GM23248 (cell line): ENCODE results near the gene NR1H4. TPM values are rescaled to one million over a fixed set of nuclear protein-coding genes. Genes with fewer than 3 reads are reported as not detected.

Experiments
- DNase-seq: peaks from one replicate; pipeline ENCODE4 v3.0.0-alpha.2; 2015
- H2AFZ ChIP-seq: fragments of 200-600 bp; sonication (generic); 2 replicates; pipeline ENCODE4 v1.6.1; 2016; ENCODE audit warnings: antibody characterized with exemption
- H3F3A ChIP-seq: fragments of 200-600 bp; sonication (generic); 2 replicates; pipeline ENCODE4 v1.6.1; 2016; ENCODE audit warnings: mild to moderate bottlenecking, antibody characterized with exemption, mixed run types; ENCODE audit not compliant: insufficient read depth
- H3K27ac ChIP-seq: fragments of 200-600 bp; sonication (generic); 2 replicates; pipeline ENCODE4 v1.5.1; 2016; ENCODE audit warnings: mild to moderate bottlenecking
- H3K27me3 ChIP-seq: fragments of 200-600 bp; sonication (generic); replicated peaks from 2 replicates; pipeline ENCODE4 v1.6.1; 2016; ENCODE audit warnings: mild to moderate bottlenecking; ENCODE audit not compliant: insufficient read depth
- H3K36me3 ChIP-seq: fragments of 200-600 bp; sonication (generic); 2 replicates; pipeline ENCODE4 v1.6.1; 2016; ENCODE audit warnings: low read depth, mild to moderate bottlenecking
- H3K4me1 ChIP-seq: fragments of 200-600 bp; sonication (generic); 2 replicates; pipeline ENCODE4 v1.6.1; 2016; ENCODE audit warnings: mild to moderate bottlenecking; ENCODE audit not compliant: insufficient read depth
- H3K4me2 ChIP-seq: fragments of 200-600 bp; sonication (generic); one replicate; pipeline ENCODE4 v1.6.1; 2016; ENCODE audit warnings: mild to moderate bottlenecking; ENCODE audit not compliant: unreplicated experiment
- H3K4me3 ChIP-seq: fragments of 200-600 bp; sonication (generic); 2 replicates; pipeline ENCODE4 v1.5.1; 2016; ENCODE audit warnings: mild to moderate bottlenecking
- H3K79me2 ChIP-seq: fragments of 200-600 bp; sonication (generic); 2 replicates; pipeline ENCODE4 v1.6.1; 2016; ENCODE audit warnings: mild to moderate bottlenecking; ENCODE audit not compliant: insufficient read depth
- H3K9ac ChIP-seq: fragments of 200-600 bp; sonication (generic); 2 replicates; pipeline ENCODE4 v1.6.1; 2016; ENCODE audit warnings: mild to moderate bottlenecking
- H3K9me2 ChIP-seq: fragments of 200-600 bp; sonication (generic); 2 replicates; pipeline ENCODE4 v1.6.1; 2016; ENCODE audit warnings: mixed run types, mild to moderate bottlenecking, moderate library complexity; ENCODE audit not compliant: insufficient read depth
- H3K9me3 ChIP-seq: fragments of 200-600 bp; sonication (generic); one replicate; pipeline ENCODE4 v1.6.1; 2017; ENCODE audit warnings: low read depth
- H4K20me1 ChIP-seq: fragments of 200-600 bp; sonication (generic); 2 replicates; pipeline ENCODE4 v1.6.0; 2016; ENCODE audit not compliant: insufficient read depth
- EZH2 ChIP-seq: fragments of 200-600 bp; sonication (generic); IDR thresholded peaks from 2 replicates; pipeline ENCODE4 v1.6.1; 2018; ENCODE audit warnings: antibody characterized with exemption, mild to moderate bottlenecking; ENCODE audit not compliant: insufficient read depth, poor library complexity, severe bottlenecking
- EZH2phosphoT487 ChIP-seq: fragments of 200-600 bp; sonication (generic); IDR thresholded peaks from 2 replicates; pipeline ENCODE4 v1.6.1; 2018; ENCODE audit warnings: antibody characterized with exemption, moderate library complexity, mild to moderate bottlenecking, low read depth; ENCODE audit not compliant: insufficient read depth
- WGBS, 2 experiments: methylation state at CpG; one replicate each; pipeline ENCODE4 v1.1.6; 2015 to 2017; ENCODE audit warnings: low lambda C conversion rate in 2 of 2, low coverage in 1 of 2; ENCODE audit errors: missing lambda C conversion rate in 2 of 2; 5-methylcytosine and 5-hydroxymethylcytosine counted together
- in situ Hi-C: fragments of 300-500 bp; cut with MboI; formaldehyde crosslinking; loops from 2 replicates; pipeline ENCODE4 v1.15.0; 2020
- polyA plus RNA-seq: library from polyadenylated mRNA; unstranded; fragments of >200 nt; fragmentation: Nextera tagmentation; extraction: Ambion mirVana; gene quantifications from 2 replicates; pipeline ENCODE4 v1.2.1, GENCODE V29; 2016
- total RNA-seq: library from RNA; depleted of rRNA; stranded (reverse); fragments of >200 nt; shearing (Covaris generic); gene quantifications from 2 replicates; pipeline ENCODE4 v1.2.3, GENCODE V29; 2014

NR1H4 gene
- total and polyA plus RNA-seq, 2 experiments from 2014 or later = not detected

DNA sequence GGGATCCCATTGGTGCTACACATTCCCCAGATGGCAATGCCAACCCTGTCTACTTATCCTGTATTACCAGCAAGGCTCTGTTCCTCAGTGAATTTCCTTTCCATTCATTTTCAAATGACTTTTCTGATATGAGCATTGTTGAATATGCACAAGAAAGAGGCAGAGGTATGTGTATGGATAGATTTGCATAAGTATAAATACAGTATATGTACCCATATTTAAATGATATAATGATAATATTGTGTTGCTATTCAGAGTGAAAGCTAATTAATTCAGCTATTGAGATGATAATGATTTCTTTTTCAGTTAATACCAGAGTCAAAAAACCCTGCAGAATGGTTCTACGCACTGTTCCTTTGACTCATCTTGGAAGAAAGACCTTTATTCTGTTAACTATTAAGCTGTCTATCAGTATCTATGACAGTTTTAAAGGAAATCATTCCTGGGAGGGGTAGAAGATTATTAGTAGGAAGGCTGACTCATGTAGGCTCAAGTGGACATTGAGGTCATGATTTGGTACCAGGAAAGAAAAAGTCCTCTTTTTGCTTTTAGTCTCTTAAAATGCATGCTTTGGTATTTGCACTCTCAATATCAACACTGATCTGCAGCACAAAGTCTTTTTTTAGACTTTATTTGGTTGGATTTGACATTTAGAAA lies 54.9 kb downstream of the NR1H4 start:
- TF ChIP-seq EZH2phosphoT487 = no peak
- TF ChIP-seq EZH2 = no peak
- WGBS, 2 experiments = 30 to 39% methylated on average over 1 of the region's 1 CpG
- no peak overlapping the region for H3K4me3 ChIP-seq
- no peaks in the 10 kb centered on the region for H3K79me2 ChIP-seq
- H3K4me1 ChIP-seq = no peaks in the 10 kb centered on the region
- in situ Hi-C loops = no loop called here
- H3K36me3 ChIP-seq = no peaks in the 10 kb centered on the region
- DNase-seq = no peak
- H3K9ac ChIP-seq = no peak overlapping the region
- no peak overlapping the region for H3K27ac ChIP-seq
- no peak overlapping the region for H2AFZ ChIP-seq
- no peaks in the 10 kb centered on the region for H3K9me3 ChIP-seq
- H3K4me2 ChIP-seq = no peak overlapping the region
- peaks cover 5% of the 10 kb centered on the region; the same call in 1 of the 2 replicates for H3K27me3 ChIP-seq
- H3K9me2 ChIP-seq = no peaks in the 10 kb centered on the region
- no peaks in the 10 kb centered on the region for H3F3A ChIP-seq
- H4K20me1 ChIP-seq = no peaks in the 10 kb centered on the region

DNA sequence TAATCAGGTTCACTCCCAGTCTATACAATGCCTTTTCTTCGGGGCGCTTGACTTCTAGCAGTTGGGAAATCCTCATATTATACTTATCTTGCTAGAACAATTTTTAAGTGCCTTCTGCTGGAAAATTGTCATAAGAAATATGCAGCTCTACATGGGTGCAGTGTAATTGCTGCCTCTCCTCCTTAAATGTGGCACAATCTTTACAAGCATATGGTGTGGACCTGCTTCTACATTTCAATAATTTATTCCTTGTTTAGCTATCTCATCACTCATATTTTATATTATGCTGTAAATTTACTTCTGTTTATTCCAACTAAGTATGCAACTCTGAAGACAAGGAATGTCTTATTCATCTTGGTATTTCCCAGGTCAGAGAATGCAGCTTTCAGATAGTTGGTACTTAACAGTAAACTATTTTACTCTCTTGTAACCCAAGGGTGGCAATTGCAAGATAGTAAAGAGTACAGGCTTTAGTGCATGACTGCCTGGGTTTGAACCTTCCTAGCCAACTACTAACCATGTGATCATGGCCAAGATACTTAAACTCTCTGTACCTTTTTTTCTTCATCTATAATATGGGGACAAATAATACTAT lies 56.2 kb downstream of the NR1H4 start:
- DNase-seq = no peak
- Histone ChIP-seq H3K4me2 (no peak overlapping the region), H3K9me3 (no peaks in the 10 kb centered on the region), H3K79me2 (no peaks in the 10 kb centered on the region), H2AFZ (no peak overlapping the region), H3K4me1 (no peaks in the 10 kb centered on the region), H3K27ac (no peak overlapping the region), H3K36me3 (no peaks in the 10 kb centered on the region), H3K4me3 (no peak overlapping the region), H3K9me2 (no peaks in the 10 kb centered on the region), H3K9ac (no peak overlapping the region), H4K20me1 (no peaks in the 10 kb centered on the region), H3F3A (no peaks in the 10 kb centered on the region), H3K27me3 (0 out of 2 replicates have a peak, but pooled peaks cover 5% of the 10 kb centered on the region)
- TF ChIP-seq EZH2phosphoT487 (no peak), EZH2 (no peak)
- WGBS, 2 experiments = 56 to 62% methylated on average over 2 of the region's 2 CpGs
- in situ Hi-C loops = no loop called here

DNA sequence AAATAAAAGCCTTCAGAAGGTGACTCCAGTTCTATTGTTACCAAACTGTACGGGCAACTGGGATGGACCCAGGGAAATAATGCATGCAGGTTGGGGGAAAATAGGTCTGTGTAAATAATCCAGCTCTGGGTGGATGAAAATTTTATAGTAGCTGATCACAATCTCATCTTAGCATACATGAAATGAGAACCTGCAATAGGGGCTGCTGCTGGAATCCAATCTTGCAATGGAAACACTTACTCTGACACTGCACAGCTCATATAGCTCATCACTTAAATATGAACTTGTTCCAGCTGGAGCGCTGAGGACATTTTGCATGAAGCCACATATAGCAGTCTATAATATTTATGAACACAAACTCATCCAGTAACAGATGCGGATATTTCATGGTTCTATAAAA lies 59.7 kb downstream of the NR1H4 start:
- H3K4me2 ChIP-seq = no peak overlapping the region

DNA sequence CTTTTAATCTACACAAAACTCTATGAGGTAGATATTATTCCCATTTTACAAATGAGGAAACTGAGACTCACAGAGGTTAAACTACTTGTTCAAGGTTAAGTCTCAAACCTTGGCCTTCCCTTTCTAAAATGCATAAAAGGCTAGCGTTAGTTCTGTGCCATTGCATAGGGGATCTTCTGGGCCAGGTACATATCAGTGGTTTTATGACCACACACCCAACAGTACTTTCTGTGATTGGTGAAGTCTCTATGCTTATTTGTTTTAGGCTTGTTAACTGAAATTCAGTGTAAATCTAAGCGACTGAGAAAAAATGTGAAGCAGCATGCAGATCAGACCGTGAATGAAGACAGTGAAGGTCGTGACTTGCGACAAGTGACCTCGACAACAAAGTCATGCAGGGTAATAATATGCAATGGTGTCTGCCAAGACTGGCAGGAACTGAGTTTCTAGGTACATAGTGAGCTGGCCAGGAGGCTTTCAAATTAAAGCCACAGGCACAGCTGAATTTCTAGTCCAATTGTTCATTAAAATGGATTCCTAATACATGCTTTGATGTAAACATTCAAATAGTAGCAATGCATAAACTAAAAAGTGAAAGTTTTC lies 61.1 kb downstream of the NR1H4 start:
- Histone ChIP-seq H3K4me3 (no peak overlapping the region), H3K27me3 (0 out of 2 replicates have a peak, but pooled peaks cover 5% of the 10 kb centered on the region), H3K9me2 (no peaks in the 10 kb centered on the region), H3K9me3 (no peaks in the 10 kb centered on the region), H3K79me2 (no peaks in the 10 kb centered on the region), H3K4me2 (no peak overlapping the region), H3K9ac (no peak overlapping the region), H2AFZ (no peak overlapping the region), H4K20me1 (no peaks in the 10 kb centered on the region), H3F3A (no peaks in the 10 kb centered on the region), H3K4me1 (no peaks in the 10 kb centered on the region), H3K27ac (no peak overlapping the region), H3K36me3 (no peaks in the 10 kb centered on the region)
- WGBS, 2 experiments = 39 to 47% methylated on average over 6 of the region's 6 CpGs
- in situ Hi-C loops = no loop called here
- TF ChIP-seq EZH2phosphoT487 (no peak), EZH2 (no peak)
- DNase-seq = no peak

More for the DNA sequence above, 59.7 kb downstream of the NR1H4 start:
- H3K27me3 ChIP-seq = 0 out of 2 replicates have a peak, but pooled peaks cover 5% of the 10 kb centered on the region
- no peak overlapping the region for H3K4me3 ChIP-seq
- H3K79me2 ChIP-seq = no peaks in the 10 kb centered on the region
- no peaks in the 10 kb centered on the region for H4K20me1 ChIP-seq
- no peaks in the 10 kb centered on the region for H3K4me1 ChIP-seq
- H3K9me2 ChIP-seq = no peaks in the 10 kb centered on the region
- H3F3A ChIP-seq = no peaks in the 10 kb centered on the region
- no peaks in the 10 kb centered on the region for H3K36me3 ChIP-seq
- H2AFZ ChIP-seq = no peak overlapping the region
- TF ChIP-seq EZH2 = no peak
- no peak for TF ChIP-seq EZH2phosphoT487
- no peak overlapping the region for H3K9ac ChIP-seq
- in situ Hi-C loops = no loop called here
- H3K9me3 ChIP-seq = no peaks in the 10 kb centered on the region
- 51 to 56% methylated on average over 3 of the region's 3 CpGs for WGBS, 2 experiments
- no peak overlapping the region for H3K27ac ChIP-seq
- no peak for DNase-seq
